ENCODE results near the gene CEMIP. TPM values are rescaled to one million over a fixed set of nuclear protein-coding genes. Genes with fewer than 3 reads are reported as not detected.

The CEMIP gene
- total RNA-seq, 1 donor from 2014 or later, result not detected

- Histone ChIP-seq H3K4me1 (no peaks in the 10 kb centered on the region), H3K27me3 (no peaks in the 10 kb centered on the region), H3K9ac (no peak overlapping the region), H4K20me1 (ENCODE audit: low read depth) (no peaks in the 10 kb centered on the region), H3K79me2 (ENCODE audit: low read depth) (no peaks in the 10 kb centered on the region), H3K36me3 (no peaks in the 10 kb centered on the region), H3K27ac (no peak overlapping the region), H3K4me2 (no peak overlapping the region), H3K4me3 (no peak overlapping the region), H2AFZ (replicated peaks) (no peak overlapping the region), H3K9me3 (ENCODE audit: low read depth) (no peaks in the 10 kb centered on the region), H3F3A (ENCODE audit: low read depth) (no peaks in the 10 kb centered on the region)
- no peak overlapping the region for H3K4me3 Mint-ChIP-seq
- TF ChIP-seq EZH2 (IDR thresholded peaks at IDR 0.05), result no peak
- no peak for TF ChIP-seq CTCF (IDR thresholded peaks at IDR 0.05)
- no peak for TF ChIP-seq EZH2phosphoT487 (IDR thresholded peaks at IDR 0.05)
- no peaks in the 10 kb centered on the region for H3K4me1 Mint-ChIP-seq
- no peak for DNase-seq (ENCODE audit: low spot score)
- no peaks in the 10 kb centered on the region for H3K36me3 Mint-ChIP-seq
- H3K27ac Mint-ChIP-seq, result no peak overlapping the region
- H3K9me3 Mint-ChIP-seq, result no peaks in the 10 kb centered on the region
- peaks cover 4% of the 10 kb centered on the region for H3K27me3 Mint-ChIP-seq (ENCODE audit: insufficient read depth, low read depth)
Measured at GRCh38 chr15:80800067-80800466, 20.9 kb downstream of the CEMIP start.

- Histone ChIP-seq H3K4me2 (no peak overlapping the region), H3K79me2 (ENCODE audit: low read depth) (no peaks in the 10 kb centered on the region), H3K9ac (no peak overlapping the region), H4K20me1 (ENCODE audit: low read depth) (no peaks in the 10 kb centered on the region), H3K36me3 (no peaks in the 10 kb centered on the region), H3K27ac (no peak overlapping the region), H3K4me3 (no peak overlapping the region), H3F3A (ENCODE audit: low read depth) (no peaks in the 10 kb centered on the region), H3K4me1 (no peaks in the 10 kb centered on the region), H2AFZ (replicated peaks) (no peak overlapping the region), H3K9me3 (ENCODE audit: low read depth) (no peaks in the 10 kb centered on the region), H3K27me3 (no peaks in the 10 kb centered on the region)
- Mint-ChIP-seq H3K36me3 (no peaks in the 10 kb centered on the region), H3K27me3 (ENCODE audit: insufficient read depth, low read depth) (peaks cover 4% of the 10 kb centered on the region), H3K4me1 (no peaks in the 10 kb centered on the region), H3K4me3 (no peak overlapping the region), H3K27ac (no peak overlapping the region), H3K9me3 (no peaks in the 10 kb centered on the region)
- TF ChIP-seq EZH2 (IDR thresholded peaks at IDR 0.05), result no peak
- TF ChIP-seq EZH2phosphoT487 (IDR thresholded peaks at IDR 0.05), result no peak
- no peak for TF ChIP-seq CTCF (IDR thresholded peaks at IDR 0.05)
- DNase-seq (ENCODE audit: low spot score), result no peak
Measured at GRCh38 chr15:80801891-80802680, 22.9 kb downstream of the CEMIP start.

GRCh38 chr15:80803580-80804525, 24.7 kb downstream of the CEMIP start:
- Histone ChIP-seq H3K9ac (no peak overlapping the region), H3K9me3 (ENCODE audit: low read depth) (no peaks in the 10 kb centered on the region), H3K27ac (no peak overlapping the region), H3K79me2 (ENCODE audit: low read depth) (no peaks in the 10 kb centered on the region), H3F3A (ENCODE audit: low read depth) (no peaks in the 10 kb centered on the region), H3K4me3 (no peak overlapping the region), H2AFZ (replicated peaks) (no peak overlapping the region), H3K4me2 (no peak overlapping the region), H3K36me3 (no peaks in the 10 kb centered on the region), H4K20me1 (ENCODE audit: low read depth) (no peaks in the 10 kb centered on the region), H3K27me3 (no peaks in the 10 kb centered on the region), H3K4me1 (no peaks in the 10 kb centered on the region)
- no peak for DNase-seq (ENCODE audit: low spot score)
- no peaks in the 10 kb centered on the region for H3K4me1 Mint-ChIP-seq
- TF ChIP-seq EZH2phosphoT487 (IDR thresholded peaks at IDR 0.05), result no peak
- TF ChIP-seq CTCF (IDR thresholded peaks at IDR 0.05), result no peak
- no peak for TF ChIP-seq EZH2 (IDR thresholded peaks at IDR 0.05)
- H3K4me3 Mint-ChIP-seq, result no peak overlapping the region
- no peak overlapping the region for H3K27ac Mint-ChIP-seq
- no peaks in the 10 kb centered on the region for H3K9me3 Mint-ChIP-seq
- H3K27me3 Mint-ChIP-seq (ENCODE audit: insufficient read depth, low read depth), result peaks cover 5% of the 10 kb centered on the region
- no peaks in the 10 kb centered on the region for H3K36me3 Mint-ChIP-seq

All from neural progenitor cell (in vitro differentiated cells).